ENCODE measurements around the gene RPL29.

The RPL29 gene

DNA sequence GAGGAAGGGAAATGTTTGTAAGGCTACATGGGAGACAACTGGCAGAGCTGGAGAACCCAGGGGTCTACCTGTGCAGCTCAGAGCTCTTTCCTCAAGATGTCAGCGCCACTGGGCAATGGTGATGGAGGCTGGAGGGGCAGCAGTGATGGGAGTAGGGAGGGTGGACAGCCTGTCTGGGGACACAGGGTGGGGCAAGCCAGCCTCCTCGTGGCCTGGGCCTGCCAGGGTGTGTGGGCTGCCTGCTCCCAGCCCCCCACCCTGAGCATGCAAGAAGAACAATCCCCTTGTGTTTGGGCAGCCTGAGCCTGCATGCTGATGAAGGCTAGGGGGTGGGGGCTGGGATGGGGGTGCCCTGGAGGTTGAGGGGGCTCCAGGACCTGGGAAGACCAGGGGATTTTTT lies 29.7 kb downstream of the RPL29 start:
- DNase-seq (ENCODE audit: extremely low spot score), result no peak
- no peak for TF ChIP-seq ZNF384 (IDR thresholded peaks at IDR 0.05)
- no peak for TF ChIP-seq BHLHE40 (IDR thresholded peaks at IDR 0.05; ENCODE audit: borderline replicate concordance)
- TF ChIP-seq HDGF (IDR thresholded peaks at IDR 0.05; ENCODE audit: borderline replicate concordance), result no peak
- TF ChIP-seq NFRKB (IDR thresholded peaks at IDR 0.05), result no peak
- TF ChIP-seq L3MBTL2 (conservative IDR thresholded peaks at IDR 0.05), result no peak
- no peak for TF ChIP-seq FOXK2 (IDR thresholded peaks at IDR 0.05)
- TF ChIP-seq ELF4 (IDR thresholded peaks at IDR 0.05), result no peak
- no peak for TF ChIP-seq TARDBP (IDR thresholded peaks at IDR 0.05)
- TF ChIP-seq, protein P1, sequence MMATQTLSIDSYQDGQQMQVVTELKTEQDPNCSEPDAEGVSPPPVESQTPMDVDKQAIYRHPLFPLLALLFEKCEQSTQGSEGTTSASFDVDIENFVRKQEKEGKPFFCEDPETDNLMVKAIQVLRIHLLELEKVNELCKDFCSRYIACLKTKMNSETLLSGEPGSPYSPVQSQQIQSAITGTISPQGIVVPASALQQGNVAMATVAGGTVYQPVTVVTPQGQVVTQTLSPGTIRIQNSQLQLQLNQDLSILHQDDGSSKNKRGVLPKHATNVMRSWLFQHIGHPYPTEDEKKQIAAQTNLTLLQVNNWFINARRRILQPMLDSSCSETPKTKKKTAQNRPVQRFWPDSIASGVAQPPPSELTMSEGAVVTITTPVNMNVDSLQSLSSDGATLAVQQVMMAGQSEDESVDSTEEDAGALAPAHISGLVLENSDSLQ (IDR thresholded peaks at IDR 0.05), result no peak
- no peak for TF ChIP-seq SP1 (IDR thresholded peaks at IDR 0.05)
- no peak for TF ChIP-seq FOXM1 (IDR thresholded peaks at IDR 0.05; ENCODE audit: borderline replicate concordance)
- no peak for TF ChIP-seq LEF1 (IDR thresholded peaks at IDR 0.05; ENCODE audit: borderline replicate concordance)
- no peak for TF ChIP-seq SUZ12 (IDR thresholded peaks at IDR 0.05)
- CTCF ChIA-PET, result no interaction called here
- POLR2A ChIA-PET, result interaction anchor here (5.2 kb wide), 1 partner anchor 24 kb away, joined by 39 read pairs; the partner anchor contains the start of genes PARP3 and RRP9

DNA sequence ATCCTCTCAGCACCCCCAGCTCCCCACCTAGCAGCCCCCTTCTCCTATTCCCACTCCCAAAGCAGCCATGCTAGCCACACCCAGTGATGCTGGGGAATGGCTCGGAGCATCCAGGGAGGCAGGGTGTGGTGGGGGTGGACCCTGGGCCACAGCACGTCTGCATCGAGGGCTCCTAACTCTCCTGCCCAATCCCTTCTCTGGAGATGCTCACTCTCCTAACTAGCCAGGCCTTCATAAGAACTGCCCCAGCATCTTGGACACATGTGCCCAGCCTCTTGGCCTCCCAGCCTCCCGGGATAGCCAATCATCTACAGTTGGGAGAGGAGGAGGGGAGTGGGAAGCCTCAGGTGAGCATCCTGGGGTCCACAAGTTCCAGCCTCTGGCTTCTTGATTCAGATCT lies 31.2 kb downstream of the RPL29 start:
- TF ChIP-seq HDGF (IDR thresholded peaks at IDR 0.05; ENCODE audit: borderline replicate concordance) (no peak), SUZ12 (IDR thresholded peaks at IDR 0.05) (no peak), FOXM1 (IDR thresholded peaks at IDR 0.05; ENCODE audit: borderline replicate concordance) (no peak), ELF4 (IDR thresholded peaks at IDR 0.05) (no peak), ARNT (IDR thresholded peaks at IDR 0.05) (no peak), BHLHE40 (IDR thresholded peaks at IDR 0.05; ENCODE audit: borderline replicate concordance) (no peak), LEF1 (IDR thresholded peaks at IDR 0.05; ENCODE audit: borderline replicate concordance) (no peak), NFRKB (IDR thresholded peaks at IDR 0.05) (no peak), ZNF384 (IDR thresholded peaks at IDR 0.05) (no peak), FOXK2 (IDR thresholded peaks at IDR 0.05) (no peak), FOXA1 (IDR thresholded peaks at IDR 0.05) (no peak), CTBP1 (IDR thresholded peaks at IDR 0.05; ENCODE audit: borderline replicate concordance) (no peak), TARDBP (IDR thresholded peaks at IDR 0.05) (no peak), L3MBTL2 (conservative IDR thresholded peaks at IDR 0.05) (no peak), SP1 (IDR thresholded peaks at IDR 0.05) (no peak)
- TF ChIP-seq, protein P1 (IDR thresholded peaks at IDR 0.05), result no peak
- CTCF ChIA-PET, result no interaction called here
- POLR2A ChIA-PET, result interaction anchor here (1.5 to 4.9 kb wide), 2 partner anchors 22 to 31 kb away, joined by 3 to 23 read pairs; partner anchors contain the start of genes PARP3, RPL29 and RRP9
- DNase-seq (ENCODE audit: extremely low spot score), result no peak

DNA sequence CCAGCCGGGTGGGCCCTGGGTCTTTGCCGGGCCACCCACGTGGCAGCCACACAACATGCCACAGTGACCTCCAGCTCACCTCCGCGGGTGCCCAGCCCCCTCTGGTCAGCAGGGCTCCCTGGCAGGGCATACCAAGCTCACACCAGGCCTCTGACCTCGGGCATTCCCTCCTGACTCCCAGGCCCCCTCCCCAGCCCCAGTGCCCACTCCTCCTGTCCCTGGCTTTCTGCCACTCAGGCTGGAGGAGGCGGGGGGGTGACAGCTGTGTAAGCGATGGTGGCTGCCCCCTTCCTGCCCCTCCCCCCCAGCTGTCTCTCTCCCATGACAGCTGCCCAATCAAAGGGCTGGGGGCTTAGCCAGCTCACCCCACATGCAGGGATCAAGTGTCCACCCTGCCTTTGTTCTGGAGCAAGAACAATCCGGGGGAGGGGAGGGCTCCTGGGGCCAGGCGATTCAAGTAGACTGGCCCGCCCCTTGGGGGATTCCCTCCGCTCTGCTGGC lies 31.7 kb downstream of the RPL29 start:
- POLR2A ChIA-PET, result interaction anchor here (0.8 to 4.9 kb wide), 5 partner anchors 10 to 32 kb away, joined by 3 to 23 read pairs (median 3); partner anchors contain the start of genes ACY1, PARP3, RPL29 and RRP9
- TF ChIP-seq SUZ12 (IDR thresholded peaks at IDR 0.05) (no peak), SP1 (IDR thresholded peaks at IDR 0.05) (no peak), LEF1 (IDR thresholded peaks at IDR 0.05; ENCODE audit: borderline replicate concordance) (no peak), FOXA1 (IDR thresholded peaks at IDR 0.05) (no peak), CTBP1 (IDR thresholded peaks at IDR 0.05; ENCODE audit: borderline replicate concordance) (no peak), L3MBTL2 (conservative IDR thresholded peaks at IDR 0.05) (no peak), ELF4 (IDR thresholded peaks at IDR 0.05) (no peak), ARNT (IDR thresholded peaks at IDR 0.05) (no peak), TARDBP (IDR thresholded peaks at IDR 0.05) (no peak), BHLHE40 (IDR thresholded peaks at IDR 0.05; ENCODE audit: borderline replicate concordance) (no peak), FOXM1 (IDR thresholded peaks at IDR 0.05; ENCODE audit: borderline replicate concordance) (no peak), NFRKB (IDR thresholded peaks at IDR 0.05) (no peak), FOXK2 (IDR thresholded peaks at IDR 0.05) (no peak)
- TF ChIP-seq, protein P1 (IDR thresholded peaks at IDR 0.05), result no peak
- CTCF ChIA-PET, result no interaction called here
- no peak for DNase-seq (ENCODE audit: extremely low spot score)

DNA sequence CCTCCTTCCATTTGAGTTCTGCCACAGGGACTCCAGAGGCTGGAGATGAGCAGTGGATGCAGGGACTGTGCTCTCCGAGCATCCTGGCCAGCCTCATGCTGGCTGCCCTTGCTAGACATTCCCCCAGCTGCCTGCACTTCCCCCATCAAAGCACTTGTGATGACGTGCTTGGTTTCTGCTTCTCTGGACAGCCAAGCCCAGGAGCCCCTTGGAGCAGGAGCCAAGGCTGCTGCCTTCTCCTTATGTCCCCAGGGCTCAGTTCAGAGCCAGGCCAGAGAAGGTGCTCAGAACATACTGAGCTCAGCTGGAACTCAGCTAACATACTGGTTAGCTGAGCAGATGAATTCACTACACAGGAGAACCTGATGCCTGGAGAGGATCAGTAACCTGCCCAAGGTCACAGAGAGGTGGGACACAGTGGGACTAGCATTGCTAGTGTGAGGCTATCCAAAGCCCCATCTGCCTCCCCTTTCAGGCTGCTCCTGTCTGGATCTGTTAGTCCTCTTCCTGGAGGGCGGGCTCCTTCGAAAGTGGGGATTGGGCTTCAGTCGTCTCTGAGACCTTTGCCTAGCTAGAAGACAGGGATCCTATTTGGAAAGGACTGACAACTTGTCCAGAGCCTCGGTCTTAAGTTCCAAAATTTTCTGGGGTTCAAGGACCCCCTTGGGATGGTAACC lies 32.7 kb downstream of the RPL29 start:
- no peak for DNase-seq (ENCODE audit: extremely low spot score)
- ChIA-PET POLR2A (interaction anchor here (0.8 to 4.9 kb wide), 6 partner anchors 8 to 21 kb away, joined by 3 to 23 read pairs (median 4); partner anchors contain the start of genes ABHD14A, ABHD14B, ACY1 and PARP3), CTCF (interaction anchor here (1.5 kb wide), 1 partner anchor 11 kb away, joined by 5 read pairs; the partner anchor contains the start of gene ABHD14B)
- TF ChIP-seq SP1 (IDR thresholded peaks at IDR 0.05) (no peak), TARDBP (IDR thresholded peaks at IDR 0.05) (no peak), L3MBTL2 (conservative IDR thresholded peaks at IDR 0.05) (no peak), FOXA1 (IDR thresholded peaks at IDR 0.05) (no peak)

DNA sequence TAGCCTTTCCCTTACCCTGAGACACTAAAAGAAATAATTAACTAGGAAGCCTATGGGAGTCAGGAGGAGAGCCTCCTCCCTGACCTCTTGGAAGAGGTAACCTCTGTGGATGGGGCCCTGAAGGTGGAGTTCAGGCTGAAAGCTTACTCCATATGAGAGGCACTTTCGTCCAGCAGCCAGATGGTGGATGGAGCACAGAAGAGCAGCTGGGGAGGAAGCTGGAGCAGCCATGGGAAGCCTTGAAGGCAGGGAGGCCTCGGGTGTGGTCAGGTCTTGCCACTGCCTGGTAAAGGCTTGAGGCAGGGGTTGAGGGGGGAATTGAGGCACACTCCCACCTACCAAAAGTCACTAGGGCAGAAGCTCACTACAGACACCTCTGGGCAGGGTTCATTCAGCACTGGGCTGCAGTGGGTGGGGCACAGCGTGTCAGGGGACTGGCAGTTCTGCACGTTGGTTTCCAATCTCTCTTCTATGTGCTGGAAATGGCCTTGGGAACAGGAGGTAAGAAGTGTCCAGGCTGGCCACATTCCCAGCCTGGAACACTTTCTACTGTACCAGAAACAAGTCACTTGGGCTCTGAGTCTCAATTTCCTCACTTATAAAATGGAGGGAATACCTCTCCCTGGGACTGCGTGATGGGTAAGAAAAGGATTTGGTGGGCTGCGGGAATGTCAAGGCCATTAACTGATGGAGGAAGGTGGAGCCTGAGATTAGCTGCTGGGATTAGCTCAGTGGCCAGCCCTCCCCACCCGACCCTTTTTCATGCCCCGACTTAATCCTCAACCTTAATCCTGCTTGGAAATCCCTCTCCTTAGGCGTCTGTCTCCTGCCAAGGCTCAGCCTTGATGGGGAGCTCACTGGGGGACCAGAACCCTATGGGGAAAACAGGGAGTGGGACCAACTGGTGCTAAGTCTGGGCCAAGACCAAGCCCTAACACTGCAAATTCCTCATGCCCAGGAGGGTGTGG lies 33.8 kb downstream of the RPL29 start:
- CTCF ChIA-PET, result interaction anchor here (0.6 to 1.5 kb wide), 3 partner anchors 12 to 21 kb away, joined by 3 to 5 read pairs (median 4); partner anchors contain the start of genes ABHD14B, ACY1, PARP3 and RRP9
- POLR2A ChIA-PET, result interaction anchor here (1.0 to 4.9 kb wide), 3 partner anchors 9 to 20 kb away, joined by 4 to 23 read pairs (median 20); partner anchors contain the start of genes ABHD14A, ABHD14B, PARP3 and RRP9
- TF ChIP-seq L3MBTL2 (conservative IDR thresholded peaks at IDR 0.05), result no peak
- TF ChIP-seq FOXM1 (IDR thresholded peaks at IDR 0.05; ENCODE audit: borderline replicate concordance), result no peak
- TF ChIP-seq HDGF (IDR thresholded peaks at IDR 0.05; ENCODE audit: borderline replicate concordance), result no peak
- TF ChIP-seq ZNF384 (IDR thresholded peaks at IDR 0.05), result no peak
- no peak for TF ChIP-seq CTBP1 (IDR thresholded peaks at IDR 0.05; ENCODE audit: borderline replicate concordance)
- TF ChIP-seq ELF4 (IDR thresholded peaks at IDR 0.05), result no peak
- TF ChIP-seq BHLHE40 (IDR thresholded peaks at IDR 0.05; ENCODE audit: borderline replicate concordance), result no peak
- no peak for TF ChIP-seq NFRKB (IDR thresholded peaks at IDR 0.05)
- TF ChIP-seq FOXK2 (IDR thresholded peaks at IDR 0.05), result no peak
- no peak for TF ChIP-seq SP1 (IDR thresholded peaks at IDR 0.05)
- TF ChIP-seq, protein P1 (IDR thresholded peaks at IDR 0.05), result no peak
- no peak for DNase-seq (ENCODE audit: extremely low spot score)
